Activated naive CD8-positive, alpha-beta T cell (primary cell): Measurements from ENCODE around the gene SLC1A2.

Experiments used
- H3K27ac Mint-ChIP-seq: one replicate; pipeline ENCODE4 v1.8.0; 2021; ENCODE audit warnings: mixed read lengths
- H3K27me3 Mint-ChIP-seq: one replicate; pipeline ENCODE4 v1.8.0; 2021; ENCODE audit warnings: mixed read lengths
- H3K36me3 Mint-ChIP-seq: one replicate; pipeline ENCODE4 v1.8.0; 2021; ENCODE audit warnings: mixed read lengths
- H3K4me1 Mint-ChIP-seq: one replicate; pipeline ENCODE4 v1.8.0; 2021; ENCODE audit warnings: low read depth, mixed read lengths
- H3K4me3 Mint-ChIP-seq: one replicate; pipeline ENCODE4 v1.8.0; 2021; ENCODE audit warnings: mild to moderate bottlenecking, mixed read lengths
- H3K9me3 Mint-ChIP-seq: one replicate; pipeline ENCODE4 v1.8.0; 2021; ENCODE audit warnings: low read depth, mixed read lengths

The SLC1A2 gene

GRCh38 chr11:35246745-35247144 lies 172.6 kb downstream of the SLC1A2 start:
- peaks cover 76% of the 10 kb centered on the region for H3K4me1 Mint-ChIP-seq

GRCh38 chr11:35245786-35246185 lies 173.6 kb downstream of the SLC1A2 start:
- H3K36me3 Mint-ChIP-seq: peaks cover 8% of the 10 kb centered on the region
- peak overlapping the region; percentile 84 for H3K27ac Mint-ChIP-seq
- H3K4me1 Mint-ChIP-seq: peaks cover 83% of the 10 kb centered on the region
- H3K9me3 Mint-ChIP-seq: peaks cover 9% of the 10 kb centered on the region
- no peaks in the 10 kb centered on the region for H3K27me3 Mint-ChIP-seq
- no peak overlapping the region for H3K4me3 Mint-ChIP-seq

More at GRCh38 chr11:35246745-35247144, 172.6 kb downstream of the SLC1A2 start:
- Mint-ChIP-seq H3K4me3 (no peak overlapping the region), H3K27ac (peak overlapping the region; percentile 84), H3K27me3 (no peaks in the 10 kb centered on the region), H3K9me3 (peaks cover 11% of the 10 kb centered on the region), H3K36me3 (peaks cover 8% of the 10 kb centered on the region)

GRCh38 chr11:35245056-35245455 lies 174.3 kb downstream of the SLC1A2 start:
- Mint-ChIP-seq H3K4me3 (no peak overlapping the region), H3K4me1 (peaks cover 81% of the 10 kb centered on the region), H3K9me3 (peaks cover 5% of the 10 kb centered on the region), H3K27ac (no peak overlapping the region), H3K36me3 (peaks cover 8% of the 10 kb centered on the region), H3K27me3 (no peaks in the 10 kb centered on the region)

GRCh38 chr11:35243774-35244173 lies 175.6 kb downstream of the SLC1A2 start:
- H3K36me3 Mint-ChIP-seq: peaks cover 2% of the 10 kb centered on the region
- peaks cover 83% of the 10 kb centered on the region for H3K4me1 Mint-ChIP-seq
- H3K27ac Mint-ChIP-seq: no peak overlapping the region
- H3K4me3 Mint-ChIP-seq: no peak overlapping the region
- no peaks in the 10 kb centered on the region for H3K27me3 Mint-ChIP-seq
- no peaks in the 10 kb centered on the region for H3K9me3 Mint-ChIP-seq

GRCh38 chr11:35242412-35243242 lies 176.7 kb downstream of the SLC1A2 start:
- Mint-ChIP-seq H3K4me1 (peaks cover 86% of the 10 kb centered on the region), H3K9me3 (no peaks in the 10 kb centered on the region), H3K27me3 (no peaks in the 10 kb centered on the region), H3K27ac (peak overlapping the region; percentile 86), H3K4me3 (peak overlapping the region; percentile 66), H3K36me3 (peaks cover 2% of the 10 kb centered on the region)

GRCh38 chr11:35241531-35241930 lies 177.8 kb downstream of the SLC1A2 start:
- H3K36me3 Mint-ChIP-seq: peaks cover 2% of the 10 kb centered on the region
- H3K27ac Mint-ChIP-seq: no peak overlapping the region
- no peak overlapping the region for H3K4me3 Mint-ChIP-seq
- peaks cover 86% of the 10 kb centered on the region for H3K4me1 Mint-ChIP-seq
- H3K27me3 Mint-ChIP-seq: no peaks in the 10 kb centered on the region
- H3K9me3 Mint-ChIP-seq: no peaks in the 10 kb centered on the region

GRCh38 chr11:35241083-35241482 lies 178.3 kb downstream of the SLC1A2 start:
- Mint-ChIP-seq H3K27ac (no peak overlapping the region), H3K27me3 (no peaks in the 10 kb centered on the region), H3K4me3 (no peak overlapping the region), H3K36me3 (peaks cover 2% of the 10 kb centered on the region), H3K4me1 (peaks cover 86% of the 10 kb centered on the region), H3K9me3 (peaks cover 2% of the 10 kb centered on the region)

GRCh38 chr11:35239471-35240075 lies 179.8 kb downstream of the SLC1A2 start:
- Mint-ChIP-seq H3K4me1 (peaks cover 85% of the 10 kb centered on the region), H3K27ac (no peak overlapping the region), H3K4me3 (no peak overlapping the region), H3K36me3 (peaks cover 5% of the 10 kb centered on the region), H3K9me3 (peaks cover 9% of the 10 kb centered on the region), H3K27me3 (no peaks in the 10 kb centered on the region)

- Mint-ChIP-seq H3K4me3 (no peak overlapping the region), H3K36me3 (peaks cover 10% of the 10 kb centered on the region), H3K27me3 (no peaks in the 10 kb centered on the region), H3K9me3 (peaks cover 16% of the 10 kb centered on the region), H3K4me1 (peaks cover 85% of the 10 kb centered on the region), H3K27ac (no peak overlapping the region)
These were observed 180.5 kb downstream of the SLC1A2 start for GRCh38 chr11:35238882-35239281.

- H3K4me3 Mint-ChIP-seq: no peak overlapping the region
- peaks cover 9% of the 10 kb centered on the region for H3K36me3 Mint-ChIP-seq
- peaks cover 17% of the 10 kb centered on the region for H3K9me3 Mint-ChIP-seq
- H3K27ac Mint-ChIP-seq: peak overlapping the region; percentile 58
- peaks cover 80% of the 10 kb centered on the region for H3K4me1 Mint-ChIP-seq
- no peaks in the 10 kb centered on the region for H3K27me3 Mint-ChIP-seq
These were observed 181.3 kb downstream of the SLC1A2 start for GRCh38 chr11:35237860-35238715.

- Mint-ChIP-seq H3K9me3 (peaks cover 23% of the 10 kb centered on the region), H3K4me3 (no peak overlapping the region), H3K27me3 (no peaks in the 10 kb centered on the region), H3K36me3 (peaks cover 12% of the 10 kb centered on the region), H3K4me1 (peaks cover 79% of the 10 kb centered on the region), H3K27ac (no peak overlapping the region)
These were observed 182.0 kb downstream of the SLC1A2 start for GRCh38 chr11:35237351-35237750.

- peaks cover 75% of the 10 kb centered on the region for H3K4me1 Mint-ChIP-seq
- H3K27ac Mint-ChIP-seq: no peak overlapping the region
- no peaks in the 10 kb centered on the region for H3K27me3 Mint-ChIP-seq
- H3K4me3 Mint-ChIP-seq: no peak overlapping the region
- H3K36me3 Mint-ChIP-seq: peaks cover 19% of the 10 kb centered on the region
- H3K9me3 Mint-ChIP-seq: peaks cover 24% of the 10 kb centered on the region
These were observed 182.7 kb downstream of the SLC1A2 start for GRCh38 chr11:35236667-35237003.

GRCh38 chr11:35235936-35236666 lies 183.3 kb downstream of the SLC1A2 start:
- Mint-ChIP-seq H3K4me3 (peak overlapping the region; percentile 50), H3K36me3 (peaks cover 22% of the 10 kb centered on the region), H3K9me3 (peaks cover 24% of the 10 kb centered on the region), H3K27ac (peak overlapping the region; percentile 73), H3K4me1 (peaks cover 71% of the 10 kb centered on the region), H3K27me3 (no peaks in the 10 kb centered on the region)

- no peak overlapping the region for H3K4me3 Mint-ChIP-seq
- H3K36me3 Mint-ChIP-seq: peaks cover 28% of the 10 kb centered on the region
- H3K27me3 Mint-ChIP-seq: no peaks in the 10 kb centered on the region
- peak overlapping the region; percentile 73 for H3K27ac Mint-ChIP-seq
- peaks cover 69% of the 10 kb centered on the region for H3K4me1 Mint-ChIP-seq
- H3K9me3 Mint-ChIP-seq: peaks cover 24% of the 10 kb centered on the region
These were observed 183.9 kb downstream of the SLC1A2 start for GRCh38 chr11:35235498-35235897.
